CD1c-positive myeloid dendritic cell (primary cell): Measurements from ENCODE around the gene AP5Z1.

Experiments
- DNase-seq: peaks from one replicate; pipeline ENCODE4 v3.0.0-alpha.2; 2016; ENCODE audit errors: extremely low spot score

AP5Z1 gene

DNA sequence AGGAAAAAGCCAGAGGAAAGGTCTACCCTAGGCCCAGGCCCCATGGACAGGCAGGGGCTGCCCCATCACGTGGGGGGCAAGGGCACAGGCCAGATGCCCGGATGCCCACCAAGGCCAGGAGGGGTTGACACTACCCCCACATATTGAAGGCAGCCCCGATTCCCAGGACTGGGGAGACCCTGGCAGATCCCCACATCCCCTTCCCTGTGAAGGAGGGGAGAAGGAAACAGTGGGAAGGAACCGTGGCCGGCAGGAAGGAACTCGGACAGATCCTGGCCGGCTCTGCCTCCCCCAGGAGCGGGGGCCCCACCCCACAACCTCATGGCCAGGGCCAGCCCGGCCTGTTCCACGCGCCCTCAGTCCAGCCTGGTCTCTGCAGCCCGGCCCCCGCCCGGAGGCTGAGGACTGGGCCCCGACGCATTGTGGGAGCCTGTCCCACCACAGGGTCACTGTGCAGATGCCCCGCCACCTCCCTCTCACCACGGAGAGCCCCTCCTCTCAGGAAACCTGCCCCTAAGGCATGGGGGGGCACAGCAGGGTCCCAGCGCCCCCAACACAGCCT lies 45.1 kb downstream of the AP5Z1 start:
- DNase-seq, result no peak

GRCh38 chr7:4820967-4821471 lies 45.6 kb downstream of the AP5Z1 start:
- DNase-seq, result no peak

GRCh38 chr7:4822677-4823076 lies 47.3 kb downstream of the AP5Z1 start:
- no peak for DNase-seq

- no peak for DNase-seq
Measured at GRCh38 chr7:4823441-4824119, 48.2 kb downstream of the AP5Z1 start.

DNA sequence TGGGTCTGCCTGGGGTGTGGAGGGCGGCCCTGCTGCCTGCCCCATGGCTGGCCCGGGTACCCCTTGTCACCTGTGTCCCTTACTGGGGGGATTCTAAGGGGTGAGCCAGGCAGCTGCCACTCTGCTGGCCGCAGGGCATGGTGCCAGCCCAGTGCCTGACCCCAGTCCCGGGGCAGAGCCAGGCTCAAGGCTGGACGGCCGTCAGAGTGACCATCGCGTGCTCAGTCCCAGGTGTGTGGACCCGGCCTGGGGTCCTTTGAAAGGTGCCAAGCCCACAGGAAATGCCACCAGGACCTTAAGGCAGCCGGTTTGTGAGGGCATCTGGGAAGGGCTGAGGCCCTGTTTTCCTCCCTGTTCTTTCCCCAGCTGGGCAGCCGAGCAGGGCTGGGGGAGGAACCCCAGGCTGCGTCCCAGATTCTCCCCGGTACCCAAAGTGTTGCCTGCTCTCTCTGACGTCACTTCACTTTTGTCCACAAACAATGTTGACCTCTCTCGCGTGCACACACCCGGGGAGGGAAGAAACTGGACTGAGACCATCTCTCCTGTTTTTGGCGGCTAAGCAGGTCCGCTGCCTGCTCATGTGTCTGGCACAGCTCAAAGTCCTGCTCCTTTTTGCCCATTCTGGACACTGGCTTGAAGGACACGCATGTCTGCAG lies 48.8 kb downstream of the AP5Z1 start:
- no peak for DNase-seq

GRCh38 chr7:4825081-4825480 lies 49.7 kb downstream of the AP5Z1 start:
- DNase-seq, result no peak

DNA sequence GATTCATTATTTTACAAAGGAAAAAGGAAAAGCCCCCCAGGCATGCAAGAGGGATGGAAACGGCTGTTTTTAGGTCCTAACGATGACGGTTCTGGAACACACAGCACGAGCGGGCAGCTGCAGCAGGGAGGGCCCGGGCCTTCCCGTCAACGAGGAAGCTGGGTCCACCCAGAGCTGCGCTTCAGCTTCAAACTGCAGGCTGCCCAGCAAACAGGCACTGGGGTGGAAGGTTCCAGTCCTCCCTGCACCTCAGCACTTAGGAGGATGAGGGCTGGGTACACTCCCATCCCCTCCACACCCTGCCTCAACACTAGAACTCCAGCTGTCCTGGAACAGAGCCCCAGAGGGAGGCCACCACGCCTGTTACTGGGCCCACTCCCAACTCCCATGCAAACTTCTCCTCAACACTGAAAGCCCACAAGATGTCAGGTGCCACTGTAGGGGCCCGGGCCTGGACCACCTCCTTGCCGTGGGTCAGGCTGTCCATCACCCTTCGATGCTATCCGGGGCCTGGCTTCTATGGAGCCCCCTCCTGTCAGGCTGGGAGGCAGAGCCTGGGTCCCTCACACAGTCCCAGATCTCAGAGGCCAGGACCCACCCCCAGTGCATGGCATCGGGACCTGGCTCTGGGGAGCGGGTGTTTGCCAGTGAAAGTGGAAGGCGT lies 53.4 kb downstream of the AP5Z1 start:
- no peak for DNase-seq

DNA sequence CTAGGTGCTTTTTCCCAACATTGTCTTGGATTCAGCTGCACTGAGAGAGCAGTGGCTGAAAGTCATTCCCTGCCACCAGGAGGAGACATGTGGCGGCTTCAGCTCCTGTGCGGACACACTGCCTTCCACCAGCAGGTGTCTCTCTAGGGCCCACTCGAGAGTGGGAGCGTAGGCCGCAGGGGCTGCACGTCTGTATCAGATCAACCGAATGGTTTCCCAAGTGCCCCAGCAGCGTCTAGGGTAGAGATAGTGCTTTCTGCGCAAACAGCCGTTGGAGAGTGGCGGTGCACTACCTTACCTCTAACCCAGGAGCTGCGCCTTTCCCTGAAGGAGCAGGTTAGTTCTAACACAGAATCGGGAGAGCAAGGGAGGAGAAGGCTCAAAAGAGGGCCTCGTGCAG lies 54.8 kb downstream of the AP5Z1 start:
- peak; percentile 66 for DNase-seq

- no peak for DNase-seq
Measured at GRCh38 chr7:4831723-4832495, 56.5 kb downstream of the AP5Z1 start.

DNA sequence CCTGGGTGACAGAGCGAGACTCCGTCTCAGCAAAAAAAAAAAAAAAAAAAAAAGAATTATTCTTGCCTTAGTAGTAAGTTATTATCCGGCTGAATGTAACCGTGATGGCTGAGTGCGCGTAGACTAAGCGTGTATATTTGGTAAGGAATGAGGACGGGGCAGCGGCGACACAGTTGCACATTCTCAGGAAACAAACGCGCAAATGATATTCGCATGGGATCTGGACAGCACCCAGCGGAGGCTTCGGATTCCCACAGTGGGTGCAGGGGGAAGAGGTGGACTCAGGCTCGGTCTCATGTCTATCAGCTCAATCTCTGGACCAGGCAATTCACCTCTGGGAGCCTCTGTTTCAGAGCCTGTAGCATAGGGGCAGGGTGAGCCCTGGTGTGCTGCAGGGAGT lies 57.3 kb downstream of the AP5Z1 start:
- DNase-seq, result no peak

DNA sequence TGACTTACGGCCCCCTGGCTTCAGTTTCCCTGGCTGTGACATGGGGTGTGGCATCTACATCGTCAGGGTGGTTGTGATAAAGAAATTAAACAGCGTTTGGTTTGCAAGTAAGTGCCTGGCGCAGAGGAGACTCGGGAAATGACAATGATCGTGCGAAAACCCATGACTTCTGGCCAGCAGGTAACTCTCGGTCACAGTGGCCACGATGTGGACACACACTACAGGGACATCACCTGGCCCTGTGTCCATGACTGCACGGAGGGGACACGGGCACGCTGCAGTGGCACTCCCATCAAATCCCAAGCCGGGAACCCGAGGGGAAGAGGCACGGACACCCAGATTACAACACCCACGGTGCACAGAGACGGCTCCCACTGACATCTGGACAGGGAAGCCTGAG lies 57.8 kb downstream of the AP5Z1 start:
- no peak for DNase-seq

- DNase-seq, result no peak
Measured at GRCh38 chr7:4833691-4834600, 58.5 kb downstream of the AP5Z1 start.

- no peak for DNase-seq
Measured at GRCh38 chr7:4834601-4835397, 59.4 kb downstream of the AP5Z1 start.

DNA sequence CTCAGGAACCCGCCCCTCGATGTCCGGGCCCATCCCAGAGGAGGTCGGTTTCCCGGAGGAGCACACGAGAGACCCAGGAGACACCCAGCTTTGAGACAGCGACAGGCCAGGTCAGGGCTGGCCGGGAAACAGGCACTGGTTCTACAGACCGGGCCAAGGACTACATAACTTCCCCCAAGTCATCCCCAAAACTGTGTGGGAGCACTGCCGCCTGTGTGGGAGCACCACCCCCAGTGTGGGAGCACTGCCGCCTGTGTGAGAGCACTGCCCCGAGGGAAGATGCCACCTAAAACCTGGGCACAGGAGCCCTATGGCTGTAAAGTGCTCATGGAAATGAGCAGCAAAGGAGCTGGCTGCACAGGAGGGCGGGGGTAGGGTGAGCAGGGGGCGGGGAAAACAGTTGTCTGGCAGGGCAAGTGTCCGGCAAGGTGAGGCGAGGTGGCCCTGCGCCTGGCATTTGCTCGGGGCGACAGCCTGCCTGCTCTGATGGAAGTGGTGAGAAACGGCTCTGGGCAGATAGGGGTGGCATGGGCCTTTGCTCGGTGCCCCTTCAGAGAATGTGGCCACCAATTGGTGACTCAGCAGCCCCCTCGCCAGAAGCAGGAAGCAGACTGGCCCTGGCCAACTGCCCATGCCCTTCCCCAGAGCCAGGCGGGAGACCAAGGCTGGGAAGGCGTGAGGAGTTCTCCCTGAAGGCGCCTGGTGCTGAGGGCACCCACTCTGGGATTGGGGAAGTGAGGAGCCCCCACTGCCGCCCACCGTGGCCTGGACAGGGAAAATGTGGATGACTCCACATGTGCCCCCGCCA lies 60.2 kb downstream of the AP5Z1 start:
- DNase-seq, result no peak

GRCh38 chr7:4836206-4836661 lies 60.8 kb downstream of the AP5Z1 start:
- DNase-seq, result no peak

DNA sequence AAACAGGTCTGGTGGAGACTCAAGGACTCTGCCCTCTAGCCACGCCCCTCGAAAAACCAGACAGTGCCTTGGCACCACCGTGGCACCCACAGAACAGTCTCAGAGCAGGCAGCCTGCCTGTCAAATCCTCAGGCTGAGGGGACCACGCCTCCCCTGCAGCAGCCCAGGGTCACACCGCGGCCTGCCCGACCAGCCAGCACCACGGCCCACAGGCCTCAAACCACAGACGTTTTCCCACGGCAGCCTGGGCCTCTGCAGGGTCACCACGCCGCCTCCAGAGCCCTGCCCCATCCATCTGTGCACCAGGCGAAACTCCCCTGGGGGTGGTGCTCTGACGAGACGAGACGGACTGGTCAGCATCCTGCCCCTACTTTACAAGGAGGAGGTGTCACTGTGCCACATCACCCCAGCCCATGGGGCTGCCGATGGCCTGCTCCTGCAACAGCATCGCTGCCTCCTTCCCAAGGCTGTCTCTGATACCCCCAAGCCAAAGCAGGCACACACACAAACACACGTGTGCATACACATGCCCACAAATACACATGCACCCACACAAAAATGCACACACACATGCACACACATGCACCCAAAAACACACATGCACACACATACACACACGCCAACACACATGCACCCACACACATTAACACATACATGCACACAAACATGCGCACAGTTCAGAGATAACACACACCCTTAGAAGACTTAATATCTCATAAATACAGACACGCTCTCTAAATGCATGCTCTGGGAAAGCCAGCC lies 61.8 kb downstream of the AP5Z1 start:
- DNase-seq, result no peak

- DNase-seq, result no peak
Measured at GRCh38 chr7:4837803-4838625, 62.6 kb downstream of the AP5Z1 start.
